GM19025 (cell line): ENCODE data around the gene ZNF487.
"Not testable (repeated sequence)": the region's sequence is repeated elsewhere in the genome, so short reads cannot be mapped to it uniquely, and the experiment has no call there.

ENCODE experiments used
- ATAC-seq: cut with Tn5 transposase; IDR thresholded peaks from one replicate; pipeline ENCODE4 v1.9.1; 2021; ENCODE audit warnings: mild to moderate bottlenecking, low read depth, moderate library complexity; ENCODE audit not compliant: unreplicated experiment

ZNF487 gene

GRCh38 chr10:43427166-43427825 lies 9.6 kb upstream of the ZNF487 start:
- ATAC-seq = no peak

GRCh38 chr10:43430926-43431663 lies 5.8 kb upstream of the ZNF487 start:
- no peak for ATAC-seq

- no peak for ATAC-seq
Observed at GRCh38 chr10:43437141-43437870, 395 bp downstream of the ZNF487 start.

- no peak for ATAC-seq
Observed at GRCh38 chr10:43440463-43441134, 3.7 kb downstream of the ZNF487 start.

GRCh38 chr10:43444323-43444722 lies 7.4 kb downstream of the ZNF487 start:
- ATAC-seq = no peak

GRCh38 chr10:43444897-43445466 lies 8.1 kb downstream of the ZNF487 start:
- no peak for ATAC-seq

GRCh38 chr10:43446219-43447017 lies 9.5 kb downstream of the ZNF487 start:
- not testable (repeated sequence) for ATAC-seq

GRCh38 chr10:43448742-43449141 lies 11.8 kb downstream of the ZNF487 start:
- ATAC-seq = no peak

GRCh38 chr10:43452356-43452914 lies 15.5 kb downstream of the ZNF487 start:
- no peak for ATAC-seq

GRCh38 chr10:43453266-43453831 lies 16.4 kb downstream of the ZNF487 start:
- ATAC-seq = no peak

GRCh38 chr10:43454025-43454424 lies 17.1 kb downstream of the ZNF487 start:
- ATAC-seq = not testable (repeated sequence)

- not testable (repeated sequence) for ATAC-seq
Observed at GRCh38 chr10:43456561-43456960, 19.6 kb downstream of the ZNF487 start.

GRCh38 chr10:43458227-43458626 lies 21.3 kb downstream of the ZNF487 start:
- no peak for ATAC-seq

GRCh38 chr10:43461950-43462349 lies 25.0 kb downstream of the ZNF487 start:
- ATAC-seq = no peak

- not testable (repeated sequence) for ATAC-seq
Observed at GRCh38 chr10:43465086-43465735, 28.3 kb downstream of the ZNF487 start.

- not testable (repeated sequence) for ATAC-seq
Observed at GRCh38 chr10:43465736-43466120, 28.8 kb downstream of the ZNF487 start.

- ATAC-seq = no peak
Observed at GRCh38 chr10:43471146-43471545, 34.2 kb downstream of the ZNF487 start.

- no peak for ATAC-seq
Observed at GRCh38 chr10:43471935-43472720, 35.2 kb downstream of the ZNF487 start.
